T-helper 1 cell treated with Interleukin-12 subunit alpha and Interleukin-12 subunit beta and Interleukin-4 antibody, amounts not matched to agents 30 μg/mL and 1 μg/mL, for 36 hours (primary cell): ENCODE measurements around the gene OXTR.

Source experiments
- H3K27ac Mint-ChIP-seq: one replicate; pipeline ENCODE4 v1.8.0; 2021; ENCODE audit warnings: mild to moderate bottlenecking, mixed read lengths
- H3K27me3 Mint-ChIP-seq: one replicate; pipeline ENCODE4 v1.8.0; 2021; ENCODE audit warnings: low read depth, mixed read lengths
- H3K36me3 Mint-ChIP-seq: one replicate; pipeline ENCODE4 v1.8.0; 2021; ENCODE audit warnings: low read depth, mixed read lengths
- H3K4me1 Mint-ChIP-seq: one replicate; pipeline ENCODE4 v1.8.0; 2021; ENCODE audit warnings: low read depth, mixed read lengths
- H3K4me3 Mint-ChIP-seq: one replicate; pipeline ENCODE4 v1.8.0; 2021; ENCODE audit warnings: mild to moderate bottlenecking, moderate library complexity, mixed read lengths
- H3K9me3 Mint-ChIP-seq: one replicate; pipeline ENCODE4 v1.8.0; 2021; ENCODE audit warnings: mixed read lengths

OXTR gene

DNA sequence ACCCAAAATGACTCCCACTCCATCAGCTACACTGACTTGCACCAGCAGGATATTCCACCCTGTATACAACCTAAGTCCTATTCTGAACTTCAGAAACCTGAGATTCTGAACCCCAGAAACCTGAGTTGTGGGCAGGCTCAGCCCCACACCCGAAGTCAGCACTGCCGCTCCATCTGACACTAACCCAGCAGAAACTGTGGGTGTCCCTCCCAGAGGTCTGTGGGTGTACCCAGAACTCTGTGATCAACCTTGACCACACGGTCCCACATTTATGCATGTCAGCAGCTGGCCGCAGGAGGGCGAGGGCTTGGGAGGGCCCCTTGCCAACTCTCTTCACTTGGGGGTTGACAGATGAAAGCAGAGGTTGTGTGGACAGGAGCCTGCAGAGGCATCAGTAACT is 9.3 kb downstream of the OXTR start:
- Mint-ChIP-seq H3K36me3 (no peaks in the 10 kb centered on the region), H3K27me3 (peaks cover 3% of the 10 kb centered on the region), H3K9me3 (no peaks in the 10 kb centered on the region)

DNA sequence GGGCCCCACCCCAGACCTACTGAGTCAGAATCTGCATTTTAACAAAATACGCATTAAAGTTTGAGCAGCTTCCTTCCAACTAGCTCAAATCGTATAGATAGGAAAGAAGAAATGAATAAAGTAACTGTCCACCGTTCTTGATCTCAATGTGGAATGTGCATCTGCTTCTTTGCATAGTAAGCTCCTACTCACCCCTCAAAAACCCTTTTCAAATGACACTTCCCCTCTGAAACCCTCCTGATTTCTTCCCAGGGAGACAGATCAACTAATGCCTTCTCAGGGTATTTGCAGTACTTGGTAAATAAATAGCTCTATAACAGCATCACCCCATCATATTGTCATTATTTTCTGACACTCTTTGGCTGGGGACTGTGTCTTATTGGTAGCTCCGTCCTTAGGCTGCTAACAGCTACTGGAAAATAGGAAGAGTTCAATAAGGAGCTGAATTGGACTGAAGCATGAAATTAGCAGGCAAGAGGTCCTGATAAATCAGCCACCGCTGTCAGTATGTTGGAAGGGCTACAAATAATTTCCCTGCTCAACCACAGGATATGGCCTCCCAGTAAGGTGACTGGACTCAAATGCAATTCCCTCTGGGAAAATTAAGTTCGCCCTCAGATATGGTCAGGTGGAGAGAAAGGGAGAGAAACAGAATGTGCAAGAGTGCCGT is 10.2 kb downstream of the OXTR start:
- Mint-ChIP-seq H3K4me3 (no peak overlapping the region), H3K36me3 (no peaks in the 10 kb centered on the region), H3K4me1 (no peaks in the 10 kb centered on the region), H3K9me3 (no peaks in the 10 kb centered on the region), H3K27ac (no peak overlapping the region), H3K27me3 (no peaks in the 10 kb centered on the region)

More for the DNA sequence above, 9.3 kb downstream of the OXTR start:
- H3K4me1 Mint-ChIP-seq, result no peaks in the 10 kb centered on the region
- H3K4me3 Mint-ChIP-seq, result no peak overlapping the region
- H3K27ac Mint-ChIP-seq, result no peak overlapping the region

DNA sequence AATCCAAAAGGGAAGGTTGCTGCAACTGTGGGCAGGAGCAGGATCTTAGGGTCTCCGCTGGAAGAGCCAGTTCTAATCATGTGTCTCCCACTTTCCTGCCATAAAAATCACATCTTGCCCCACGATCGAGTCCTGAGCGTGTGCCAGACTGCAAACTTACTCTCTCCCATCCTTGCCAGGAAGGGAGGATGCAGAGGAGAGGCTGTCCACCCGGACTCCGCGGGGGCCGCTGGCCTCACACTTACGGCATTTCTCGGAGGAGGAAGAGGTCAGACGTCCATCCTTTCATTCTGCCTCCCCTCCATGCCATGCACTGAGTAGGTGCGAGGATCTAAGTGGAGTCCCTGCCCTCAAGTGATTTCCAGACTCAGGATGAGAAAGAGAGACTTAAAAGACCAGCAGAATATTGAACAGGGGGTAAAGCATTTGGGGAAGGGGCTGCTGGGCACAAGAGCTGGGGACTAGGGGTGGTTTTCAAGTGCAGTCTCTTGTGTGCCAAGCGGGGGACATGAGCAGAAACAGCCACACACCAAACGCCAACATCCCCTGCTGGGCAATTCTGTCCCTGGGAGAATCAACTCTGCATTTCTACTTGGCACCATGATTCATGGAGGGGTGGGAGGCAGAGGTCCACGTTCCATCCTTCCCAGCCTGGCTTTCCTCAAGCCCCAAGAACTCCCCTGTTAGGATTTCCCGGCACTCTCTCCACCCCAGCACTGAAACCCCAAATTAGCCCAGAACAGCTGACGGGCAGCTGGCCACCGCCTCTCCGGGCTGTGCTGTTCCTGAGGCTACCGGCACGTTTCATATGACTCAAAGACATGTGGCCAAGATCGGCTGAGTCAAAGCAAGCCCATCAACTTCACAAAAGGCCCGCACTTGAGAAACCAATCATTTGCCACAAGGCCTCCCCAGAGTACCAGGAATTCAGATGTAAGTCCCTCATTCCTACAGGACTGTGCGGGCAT is 11.6 kb downstream of the OXTR start:
- H3K4me1 Mint-ChIP-seq, result no peaks in the 10 kb centered on the region
- H3K27me3 Mint-ChIP-seq, result no peaks in the 10 kb centered on the region
- H3K27ac Mint-ChIP-seq, result no peak overlapping the region
- H3K36me3 Mint-ChIP-seq, result no peaks in the 10 kb centered on the region
- no peaks in the 10 kb centered on the region for H3K9me3 Mint-ChIP-seq
- H3K4me3 Mint-ChIP-seq, result no peak overlapping the region

DNA sequence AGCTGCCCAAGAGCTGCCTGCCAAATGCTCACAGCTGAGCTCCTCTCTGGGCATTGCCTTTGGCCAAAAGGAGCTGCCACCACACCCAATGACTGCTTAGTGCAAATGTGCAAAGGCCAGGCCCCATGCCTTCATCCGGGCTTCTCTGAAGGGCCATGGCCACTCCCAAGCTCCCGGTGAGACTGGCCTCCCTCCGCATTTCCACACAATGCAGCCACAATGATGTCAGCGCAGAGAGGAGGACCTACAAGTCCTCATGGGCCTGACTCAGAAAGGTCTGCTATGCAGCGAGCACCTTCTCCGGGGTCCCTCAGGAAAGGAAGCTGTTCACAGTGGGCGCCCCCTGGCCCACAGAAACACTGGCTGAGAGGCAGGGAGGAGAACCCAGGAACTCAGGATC is 12.7 kb downstream of the OXTR start:
- Mint-ChIP-seq H3K9me3 (no peaks in the 10 kb centered on the region), H3K4me3 (no peak overlapping the region), H3K36me3 (no peaks in the 10 kb centered on the region), H3K4me1 (no peaks in the 10 kb centered on the region), H3K27ac (no peak overlapping the region), H3K27me3 (no peaks in the 10 kb centered on the region)

DNA sequence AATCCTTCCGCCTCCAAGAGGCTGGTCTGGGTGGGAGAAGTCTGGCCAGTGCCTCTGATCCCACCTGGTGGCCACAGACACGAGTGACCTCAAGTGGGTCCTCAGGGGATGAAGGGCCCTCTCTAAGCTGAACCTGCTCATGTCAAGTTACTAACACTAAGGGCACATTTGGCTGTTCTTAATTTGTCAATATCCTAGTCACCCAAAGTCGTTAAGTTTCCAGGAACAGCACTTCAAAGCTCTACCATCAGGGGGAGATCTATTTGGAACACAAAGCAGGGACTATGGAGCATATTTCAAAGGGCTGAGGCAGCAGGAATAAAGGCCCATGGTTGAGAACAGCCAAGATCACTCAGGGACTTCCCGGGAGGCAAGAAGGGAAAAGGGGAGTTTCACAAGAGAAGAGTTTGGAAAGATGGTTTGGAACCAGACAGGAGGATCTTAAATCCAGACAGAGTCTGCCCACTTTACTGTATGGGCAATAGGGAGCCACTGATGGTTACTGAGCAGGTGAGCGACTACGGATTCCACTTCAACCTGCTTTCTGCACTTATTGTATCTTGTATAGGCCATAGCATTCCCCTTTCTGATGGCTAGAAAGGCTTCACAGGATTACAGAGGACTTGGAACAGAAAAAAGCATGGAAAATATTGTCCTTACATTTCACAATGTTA is 13.7 kb downstream of the OXTR start:
- H3K4me1 Mint-ChIP-seq, result no peaks in the 10 kb centered on the region
- no peak overlapping the region for H3K27ac Mint-ChIP-seq
- no peak overlapping the region for H3K4me3 Mint-ChIP-seq
- H3K27me3 Mint-ChIP-seq, result no peaks in the 10 kb centered on the region
- H3K9me3 Mint-ChIP-seq, result no peaks in the 10 kb centered on the region
- H3K36me3 Mint-ChIP-seq, result no peaks in the 10 kb centered on the region

DNA sequence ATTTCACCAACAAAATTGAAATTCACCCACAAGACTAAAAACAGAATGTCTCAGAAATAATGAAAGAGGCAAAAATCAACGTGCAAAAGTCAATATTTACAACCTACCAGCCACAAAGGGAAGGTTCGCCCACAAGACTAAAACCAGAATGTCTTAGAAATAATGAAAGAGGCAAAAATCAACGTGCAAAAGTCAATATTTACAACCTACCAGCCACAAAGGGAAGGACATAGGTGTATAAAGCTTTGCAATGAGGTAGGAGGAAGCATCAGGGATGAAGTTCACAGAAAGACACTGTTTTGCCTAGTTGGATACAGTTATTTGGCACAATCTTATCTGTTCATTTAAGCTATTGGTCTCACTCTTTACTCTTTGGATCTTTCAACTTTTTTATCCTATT is 14.3 kb downstream of the OXTR start:
- Mint-ChIP-seq H3K9me3 (no peaks in the 10 kb centered on the region), H3K27me3 (no peaks in the 10 kb centered on the region), H3K4me1 (no peaks in the 10 kb centered on the region)

DNA sequence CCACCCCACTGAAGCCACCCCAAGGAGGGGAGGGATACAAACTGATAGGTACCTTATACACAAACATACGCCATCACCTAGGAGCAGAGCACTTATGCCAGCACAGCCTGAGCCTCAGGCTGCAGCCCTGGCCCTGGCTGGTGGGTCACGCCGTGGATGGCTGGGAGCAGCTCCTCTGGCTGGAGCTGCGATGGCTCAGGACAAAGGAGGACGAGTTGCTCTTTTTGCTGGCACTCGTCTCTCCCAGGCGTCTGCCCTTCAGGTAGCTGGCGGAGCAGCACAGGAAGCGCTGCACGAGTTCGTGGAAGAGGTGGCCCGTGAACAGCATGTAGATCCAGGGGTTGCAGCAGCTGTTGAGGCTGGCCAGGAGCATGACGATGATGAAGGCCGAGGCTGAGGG is 16.6 kb downstream of the OXTR start:
- no peak overlapping the region for H3K27ac Mint-ChIP-seq
- H3K36me3 Mint-ChIP-seq, result no peaks in the 10 kb centered on the region
- H3K27me3 Mint-ChIP-seq, result no peaks in the 10 kb centered on the region
- H3K4me1 Mint-ChIP-seq, result no peaks in the 10 kb centered on the region
- no peak overlapping the region for H3K4me3 Mint-ChIP-seq
- H3K9me3 Mint-ChIP-seq, result no peaks in the 10 kb centered on the region

More for the DNA sequence above, 14.3 kb downstream of the OXTR start:
- Mint-ChIP-seq H3K36me3 (no peaks in the 10 kb centered on the region), H3K4me3 (no peak overlapping the region), H3K27ac (no peak overlapping the region)

DNA sequence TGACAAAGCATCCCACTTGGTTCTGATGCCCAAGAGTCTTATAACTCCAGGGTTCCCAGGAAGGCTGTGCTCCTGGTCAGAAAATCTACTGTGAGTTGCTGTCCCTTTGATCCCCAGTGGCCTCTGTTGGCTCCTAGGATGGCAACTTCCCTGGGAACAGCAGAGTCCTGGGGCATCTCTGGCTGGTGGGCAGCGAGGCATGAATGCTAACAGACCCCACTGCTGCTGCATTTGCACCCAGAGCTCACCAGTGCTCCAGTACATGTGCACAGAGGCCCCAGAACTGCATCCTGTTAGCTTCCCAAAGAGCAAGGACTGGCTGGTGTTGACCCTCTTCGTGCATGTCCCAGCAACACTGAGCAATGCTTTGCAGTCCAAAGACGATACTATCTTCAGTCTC is 20.1 kb downstream of the OXTR start:
- no peak overlapping the region for H3K4me3 Mint-ChIP-seq
- H3K9me3 Mint-ChIP-seq, result no peaks in the 10 kb centered on the region
- H3K27ac Mint-ChIP-seq, result no peak overlapping the region
- H3K27me3 Mint-ChIP-seq, result no peaks in the 10 kb centered on the region
- H3K36me3 Mint-ChIP-seq, result no peaks in the 10 kb centered on the region
- no peaks in the 10 kb centered on the region for H3K4me1 Mint-ChIP-seq

DNA sequence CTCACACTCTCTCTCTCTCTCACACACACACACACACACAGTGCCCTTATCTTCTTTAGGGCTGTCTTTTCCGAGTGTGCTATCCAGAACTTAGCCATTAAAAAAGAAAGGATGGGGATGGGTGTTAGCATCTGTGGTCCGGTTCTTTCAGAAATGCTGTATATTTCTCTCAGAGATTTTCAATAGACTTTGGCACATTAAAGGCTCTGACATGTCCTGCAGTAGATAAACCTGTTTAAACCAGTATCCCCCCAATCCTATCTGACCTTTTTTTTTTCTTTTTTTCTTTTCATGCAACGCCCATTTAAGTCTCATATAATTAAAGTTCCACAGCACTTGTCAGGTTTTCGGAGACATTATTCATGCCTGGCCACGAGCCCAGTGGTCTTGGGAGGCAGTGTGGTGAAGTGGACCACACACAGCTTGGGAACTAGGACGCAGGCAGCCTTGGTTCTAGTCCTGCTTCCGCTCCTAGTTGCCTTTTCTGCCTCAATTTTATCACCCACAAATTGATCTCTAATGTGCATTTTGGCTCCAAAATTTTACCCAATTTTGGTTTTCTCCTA is 22.6 kb downstream of the OXTR start:
- Mint-ChIP-seq H3K9me3 (no peaks in the 10 kb centered on the region), H3K4me3 (no peak overlapping the region), H3K27me3 (no peaks in the 10 kb centered on the region), H3K4me1 (no peaks in the 10 kb centered on the region), H3K36me3 (no peaks in the 10 kb centered on the region), H3K27ac (no peak overlapping the region)

DNA sequence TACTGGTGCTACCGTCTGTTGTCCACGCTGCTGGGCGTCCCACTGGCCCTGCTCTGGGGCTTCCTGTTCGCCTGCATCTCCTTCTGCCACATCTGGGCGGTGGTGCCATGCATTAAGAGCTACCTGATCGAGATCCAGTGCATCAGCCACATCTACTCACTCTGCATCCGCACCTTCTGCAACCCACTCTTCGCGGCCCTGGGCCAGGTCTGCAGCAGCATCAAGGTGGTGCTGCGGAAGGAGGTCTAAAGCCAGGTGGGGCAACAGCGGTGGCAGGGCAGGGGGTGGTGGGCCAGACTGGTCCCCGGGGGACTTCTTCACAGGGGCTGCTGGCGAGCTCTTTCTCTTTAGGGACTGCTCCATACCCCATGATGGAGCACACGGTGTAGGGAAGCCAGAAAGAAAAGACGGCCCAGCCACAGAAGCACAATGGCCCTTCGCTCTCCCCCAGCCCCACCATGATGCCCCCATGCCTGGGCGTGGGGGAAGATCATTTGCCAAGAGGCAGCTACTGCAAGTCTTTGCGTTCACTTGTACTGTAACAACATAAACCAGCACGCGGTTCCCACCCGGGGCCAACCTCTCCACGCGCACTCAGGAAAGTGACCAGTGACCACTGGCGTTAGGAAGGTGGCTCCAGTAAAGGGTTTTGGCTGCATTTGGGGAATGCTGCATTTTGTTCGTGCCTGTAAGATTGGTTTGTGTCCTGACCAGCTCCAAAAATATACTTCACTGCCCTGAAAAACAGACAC is 23.6 kb downstream of the OXTR start:
- Mint-ChIP-seq H3K36me3 (no peaks in the 10 kb centered on the region), H3K4me3 (no peak overlapping the region), H3K27ac (no peak overlapping the region), H3K9me3 (no peaks in the 10 kb centered on the region), H3K27me3 (no peaks in the 10 kb centered on the region), H3K4me1 (no peaks in the 10 kb centered on the region)

DNA sequence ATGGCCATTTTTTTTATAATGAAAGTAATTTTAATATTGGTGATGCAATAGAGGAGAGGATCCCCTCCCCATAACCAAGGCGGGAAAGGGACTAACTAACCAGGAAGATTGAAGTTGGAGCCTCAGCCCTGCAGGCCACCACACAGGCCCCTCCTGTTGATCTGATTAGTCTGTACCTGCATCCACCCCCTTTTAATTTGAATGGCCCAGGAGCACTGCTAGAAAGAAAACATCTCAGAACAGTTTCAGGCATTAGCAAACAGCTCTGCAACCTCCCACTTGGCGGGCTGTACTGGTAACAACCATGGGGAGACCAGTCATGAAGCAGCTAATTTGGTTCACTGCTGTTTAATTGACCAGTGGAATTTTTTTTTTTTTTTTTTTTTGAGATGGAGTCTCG is 25.5 kb downstream of the OXTR start:
- no peaks in the 10 kb centered on the region for H3K9me3 Mint-ChIP-seq
- H3K36me3 Mint-ChIP-seq, result no peaks in the 10 kb centered on the region
- H3K27ac Mint-ChIP-seq, result no peak overlapping the region
- H3K4me3 Mint-ChIP-seq, result no peak overlapping the region
- H3K27me3 Mint-ChIP-seq, result no peaks in the 10 kb centered on the region
- no peaks in the 10 kb centered on the region for H3K4me1 Mint-ChIP-seq

DNA sequence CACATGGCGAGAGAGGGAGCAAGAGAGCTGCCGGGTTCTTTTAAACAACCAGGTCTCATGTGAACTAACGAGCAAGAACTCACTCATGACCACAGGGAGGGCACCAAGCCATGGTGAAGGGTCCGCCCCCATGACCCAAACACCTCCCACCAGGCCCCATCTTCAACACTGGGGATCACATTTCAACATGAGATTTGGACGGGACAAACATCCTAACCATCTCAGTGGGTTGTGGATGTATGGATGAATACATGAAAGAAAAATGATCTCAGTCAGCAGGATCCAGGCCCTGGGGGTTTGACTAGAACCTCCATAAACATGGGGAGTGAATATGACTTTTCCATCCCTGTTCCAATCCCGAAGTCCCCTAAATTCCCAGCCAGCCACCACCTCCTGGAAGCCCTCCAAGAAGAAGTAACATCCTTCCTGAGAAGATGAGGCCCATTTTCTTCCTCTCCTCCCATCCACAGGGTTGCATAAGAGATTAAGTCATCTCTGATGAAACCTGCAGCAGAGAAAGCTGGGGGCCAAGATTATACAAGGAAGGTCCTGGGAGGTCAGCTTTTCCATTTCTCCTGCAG is 26.3 kb downstream of the OXTR start:
- H3K4me3 Mint-ChIP-seq, result no peak overlapping the region
- no peak overlapping the region for H3K27ac Mint-ChIP-seq
- H3K27me3 Mint-ChIP-seq, result no peaks in the 10 kb centered on the region
- H3K9me3 Mint-ChIP-seq, result no peaks in the 10 kb centered on the region
- no peaks in the 10 kb centered on the region for H3K36me3 Mint-ChIP-seq
- no peaks in the 10 kb centered on the region for H3K4me1 Mint-ChIP-seq

DNA sequence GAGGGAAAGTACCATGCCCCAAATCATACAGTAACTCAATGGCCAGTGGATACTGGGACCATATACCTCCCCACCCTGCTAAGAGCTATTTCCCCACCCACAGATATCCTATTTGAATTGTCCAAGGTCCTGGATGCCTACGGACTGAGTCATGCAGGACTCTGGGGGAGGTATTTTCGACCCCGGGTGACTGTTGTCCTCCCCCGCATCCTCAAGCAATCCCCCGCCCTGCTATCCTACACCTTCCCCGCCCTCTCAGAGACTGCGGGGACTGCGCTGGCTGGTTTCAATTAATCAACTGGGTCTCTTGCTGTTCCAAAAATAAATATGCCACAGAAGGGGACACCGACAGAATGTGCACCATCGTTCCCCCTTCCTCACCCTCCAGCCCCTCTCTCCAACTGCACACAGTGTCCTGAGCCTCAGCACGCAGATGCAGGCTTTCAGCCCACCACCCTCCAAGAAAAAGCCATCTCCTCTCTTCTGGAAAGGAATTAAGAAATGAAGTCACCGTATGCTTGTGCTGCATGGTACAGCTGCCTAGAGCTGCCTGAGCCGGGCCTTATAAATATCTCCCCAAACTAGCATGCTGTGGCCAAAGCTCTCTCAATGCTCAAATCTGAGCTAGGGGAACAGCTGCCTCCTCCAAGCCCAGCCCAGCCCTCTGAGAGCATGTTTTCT is 27.7 kb downstream of the OXTR start:
- no peaks in the 10 kb centered on the region for H3K4me1 Mint-ChIP-seq
- H3K27ac Mint-ChIP-seq, result no peak overlapping the region
- H3K4me3 Mint-ChIP-seq, result no peak overlapping the region
- no peaks in the 10 kb centered on the region for H3K9me3 Mint-ChIP-seq
- no peaks in the 10 kb centered on the region for H3K36me3 Mint-ChIP-seq
- H3K27me3 Mint-ChIP-seq, result no peaks in the 10 kb centered on the region
